NT2/D1 (cell line): ENCODE results near the gene VEPH1.

ENCODE experiments used
- SUZ12 ChIP-seq: IDR thresholded peaks from 2 replicates; pipeline ENCODE4 v1.6.1; 2011; ENCODE audit not compliant: insufficient read length, insufficient read depth; ENCODE audit errors: extremely low read depth
- YY1 ChIP-seq: IDR thresholded peaks from 2 replicates; pipeline ENCODE4 v1.6.1; 2011; ENCODE audit not compliant: insufficient read length, insufficient read depth

DNA sequence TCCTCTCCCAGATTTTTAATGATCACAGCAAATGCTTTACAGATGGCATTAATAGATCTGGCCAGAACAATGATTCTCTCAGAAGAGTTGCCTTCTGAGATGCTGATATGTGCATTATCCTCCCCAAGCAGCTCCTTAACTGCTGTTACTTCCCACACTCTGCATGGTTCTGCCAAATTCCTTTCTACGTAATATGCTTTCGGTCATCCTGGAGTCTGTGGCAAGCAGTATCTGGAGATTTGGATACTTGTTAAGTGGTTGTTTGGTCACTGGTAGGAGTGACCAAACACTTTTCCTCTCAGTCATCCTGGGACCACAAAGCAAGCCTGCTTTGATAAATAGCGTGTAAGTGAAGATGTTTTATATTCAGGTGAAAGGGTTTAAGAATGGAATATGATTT, 272.1 kb downstream of the VEPH1 start:
- TF ChIP-seq YY1 (no peak), SUZ12 (no peak)
